Skeletal muscle satellite cell (primary cell): ENCODE measurements around the gene GPR180.
A peak's percentile ranks its signal among the peaks of the same experiment; 100 is the strongest.

Source experiments
- H3K27me3 ChIP-seq: 2 replicates; pipeline ENCODE4 v1.7.0; 2013; ENCODE audit warnings: low read length; ENCODE audit not compliant: control insufficient read depth, insufficient read depth
- H3K36me3 ChIP-seq: 2 replicates; pipeline ENCODE4 v1.7.0; 2013; ENCODE audit warnings: mild to moderate bottlenecking, control low read depth, low read length; ENCODE audit not compliant: insufficient read depth
- H3K4me1 ChIP-seq: 2 replicates; pipeline ENCODE4 v1.7.0; 2013; ENCODE audit warnings: low read length; ENCODE audit not compliant: control insufficient read depth, insufficient read depth
- H3K4me2 ChIP-seq: 2 replicates; pipeline ENCODE4 v1.7.0; 2013; ENCODE audit warnings: mild to moderate bottlenecking, low read length
- H3K4me3 ChIP-seq: 2 replicates; pipeline ENCODE4 v1.7.0; 2013; ENCODE audit warnings: low read length
- H3K9ac ChIP-seq: 2 replicates; pipeline ENCODE4 v1.7.0; 2013; ENCODE audit warnings: mild to moderate bottlenecking, low read depth, low read length, moderate library complexity
- H3K9me3 ChIP-seq: replicated peaks from 2 replicates; pipeline ENCODE4 v1.7.0; 2013; ENCODE audit warnings: mild to moderate bottlenecking, control low read depth, low read length

Gene GPR180

DNA sequence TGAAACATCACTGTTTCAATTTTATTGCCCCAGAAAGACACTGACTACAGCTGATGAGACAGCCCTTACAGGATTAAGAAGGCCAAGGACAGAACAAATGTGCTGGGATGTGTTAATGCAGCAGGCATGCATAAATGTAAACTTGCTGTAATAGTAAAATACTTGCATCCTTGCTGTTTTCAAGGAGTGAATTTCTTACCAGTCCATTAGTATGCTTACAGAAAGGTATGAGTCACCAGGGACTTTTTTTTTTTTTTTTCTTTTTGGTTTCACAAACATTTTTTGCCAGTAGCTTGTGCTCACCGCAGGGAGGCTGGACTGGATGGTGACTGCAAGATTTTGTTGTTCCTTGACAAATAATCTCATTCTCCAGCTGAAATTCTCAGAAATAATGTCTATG lies 55.1 kb downstream of the GPR180 start:
- Histone ChIP-seq H3K36me3 (no peaks in the 10 kb centered on the region), H3K4me3 (no peak overlapping the region), H3K27me3 (no peaks in the 10 kb centered on the region), H3K4me2 (peak overlapping the region; percentile 29), H3K9ac (no peak overlapping the region), H3K4me1 (peaks cover 21% of the 10 kb centered on the region), H3K9me3 (no peaks in the 10 kb centered on the region)

DNA sequence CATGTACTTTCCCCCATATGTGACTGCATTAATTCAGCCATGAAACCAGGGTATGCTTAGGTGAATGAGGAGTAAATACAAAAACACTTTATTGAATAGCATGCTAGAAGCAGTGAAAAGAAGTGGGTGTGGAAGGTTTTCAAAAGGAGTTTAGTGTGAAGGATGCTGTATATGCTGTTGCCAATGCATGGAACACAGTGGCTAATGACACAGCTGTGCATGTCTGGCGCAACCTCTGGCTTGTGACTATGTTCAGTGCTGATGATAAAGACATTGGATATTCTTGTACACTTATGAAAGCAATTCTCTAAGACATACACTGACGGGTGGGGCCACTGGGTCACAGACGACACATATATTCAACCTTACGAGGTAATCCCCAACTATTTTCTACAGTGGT lies 55.5 kb downstream of the GPR180 start:
- H3K4me3 ChIP-seq: no peak overlapping the region
- no peaks in the 10 kb centered on the region for H3K36me3 ChIP-seq
- H3K4me2 ChIP-seq: peak overlapping the region; percentile 29
- no peaks in the 10 kb centered on the region for H3K9me3 ChIP-seq
- H3K27me3 ChIP-seq: no peaks in the 10 kb centered on the region
- H3K4me1 ChIP-seq: peaks cover 21% of the 10 kb centered on the region
- H3K9ac ChIP-seq: no peak overlapping the region

DNA sequence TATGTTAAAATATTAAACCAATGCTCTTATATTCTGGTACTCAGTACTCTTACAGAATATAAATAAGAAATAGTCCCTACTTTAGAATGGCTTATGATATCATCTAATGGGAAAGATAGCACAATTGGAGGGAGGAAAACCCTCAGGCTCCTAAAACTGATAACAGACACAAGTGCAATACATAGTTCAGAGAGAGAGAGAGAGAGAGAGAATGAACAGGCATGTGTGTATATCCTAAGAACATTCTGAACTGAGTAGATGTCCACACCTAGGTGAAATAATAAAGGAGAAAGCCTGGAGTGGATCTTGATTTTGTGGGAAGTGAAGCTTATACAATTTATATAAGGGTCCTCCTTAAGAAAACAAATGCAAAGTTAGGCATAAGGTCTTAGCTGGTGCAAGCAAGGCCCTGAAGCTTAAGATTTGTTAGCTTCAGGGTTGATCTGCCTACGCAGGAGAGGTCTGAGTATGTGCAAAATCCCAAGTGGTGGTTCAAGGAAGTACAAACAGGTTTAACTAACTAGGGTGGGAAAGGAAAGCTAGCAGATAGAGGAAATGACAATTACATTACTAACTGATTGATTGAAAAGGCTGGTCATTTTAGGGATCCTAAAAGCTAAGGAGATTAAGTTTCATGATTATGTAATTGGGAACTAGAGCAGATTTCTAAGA lies 57.4 kb downstream of the GPR180 start:
- peaks cover 7% of the 10 kb centered on the region for H3K27me3 ChIP-seq

DNA sequence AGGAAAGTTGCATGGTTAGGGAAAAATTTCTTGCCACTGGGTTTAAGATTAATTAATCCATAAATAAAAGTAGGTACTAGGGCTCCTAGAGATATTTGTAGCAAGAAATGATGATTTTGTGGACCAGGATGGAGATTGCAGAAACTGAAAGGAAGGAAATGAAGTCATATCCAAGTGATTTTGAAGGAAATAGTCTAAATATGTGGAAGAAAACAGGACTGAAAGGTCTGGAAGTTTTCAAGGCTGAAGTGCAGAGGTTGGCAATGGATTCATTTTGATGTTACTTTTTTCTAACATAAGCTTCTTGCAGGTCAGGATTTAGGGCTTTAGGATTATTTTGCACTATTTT lies 57.9 kb downstream of the GPR180 start:
- Histone ChIP-seq H3K27me3 (peaks cover 7% of the 10 kb centered on the region), H3K9me3 (no peaks in the 10 kb centered on the region), H3K4me1 (peaks cover 21% of the 10 kb centered on the region), H3K4me3 (no peak overlapping the region), H3K36me3 (no peaks in the 10 kb centered on the region), H3K9ac (no peak overlapping the region), H3K4me2 (no peak overlapping the region)

More for the DNA sequence above, 57.4 kb downstream of the GPR180 start:
- H3K9ac ChIP-seq: no peak overlapping the region
- H3K4me1 ChIP-seq: peaks cover 21% of the 10 kb centered on the region
- H3K4me2 ChIP-seq: no peak overlapping the region
- H3K4me3 ChIP-seq: no peak overlapping the region
- no peaks in the 10 kb centered on the region for H3K36me3 ChIP-seq
- no peaks in the 10 kb centered on the region for H3K9me3 ChIP-seq

DNA sequence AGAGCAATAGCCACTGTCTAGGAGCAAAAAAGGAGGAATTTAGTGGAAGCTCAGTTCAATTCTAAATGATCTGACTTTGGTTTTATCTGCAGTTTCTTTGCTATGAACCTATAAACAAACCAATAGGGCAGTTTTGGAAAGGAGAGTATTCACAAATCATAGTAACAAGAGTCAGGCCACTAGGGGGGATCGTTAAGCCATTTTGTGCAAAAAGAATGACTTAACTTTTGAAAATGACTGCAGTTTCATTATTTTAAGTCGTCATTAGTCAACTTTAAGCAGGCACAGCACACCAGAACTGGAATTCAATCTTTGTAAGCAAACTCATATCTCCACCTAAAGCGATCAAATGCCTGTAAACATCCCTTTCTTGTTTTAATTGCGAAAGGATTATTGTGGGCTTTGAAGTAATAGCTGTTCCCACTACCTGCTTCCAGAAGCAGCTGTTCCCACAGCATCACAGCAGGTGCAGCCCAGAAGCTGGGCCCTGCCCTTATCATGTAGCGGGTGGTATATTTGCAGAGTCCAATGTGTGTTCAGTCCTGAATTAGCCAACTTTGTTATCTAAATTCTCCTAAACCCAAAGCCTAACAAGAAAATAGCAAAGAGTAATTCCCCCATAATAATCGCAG lies 59.2 kb downstream of the GPR180 start:
- Histone ChIP-seq H3K4me3 (no peak overlapping the region), H3K9me3 (no peaks in the 10 kb centered on the region)

DNA sequence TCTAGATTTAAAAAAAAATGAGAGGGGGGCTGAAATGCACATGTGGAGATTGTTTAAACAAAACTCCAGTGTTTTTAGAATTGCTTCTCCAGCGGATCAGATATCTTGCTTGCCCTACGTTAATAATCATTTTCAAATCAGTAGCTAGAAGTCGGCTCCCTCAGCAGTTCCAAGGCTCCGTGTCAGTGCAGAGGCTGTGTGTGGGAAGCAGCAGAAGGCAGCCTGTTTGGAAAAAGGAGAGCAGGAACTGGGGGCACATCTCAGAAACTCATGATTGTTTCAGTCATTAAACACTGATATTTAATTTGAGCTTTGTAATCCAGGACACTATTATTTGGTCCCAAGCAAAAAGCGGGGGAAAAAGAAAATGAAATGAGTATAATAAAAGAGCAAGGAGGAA lies 59.7 kb downstream of the GPR180 start:
- Histone ChIP-seq H3K4me1 (peaks cover 14% of the 10 kb centered on the region), H3K4me3 (no peak overlapping the region)

More for the DNA sequence above, 59.2 kb downstream of the GPR180 start:
- Histone ChIP-seq H3K36me3 (no peaks in the 10 kb centered on the region), H3K27me3 (peaks cover 7% of the 10 kb centered on the region), H3K4me1 (peaks cover 20% of the 10 kb centered on the region), H3K9ac (no peak overlapping the region), H3K4me2 (no peak overlapping the region)

DNA sequence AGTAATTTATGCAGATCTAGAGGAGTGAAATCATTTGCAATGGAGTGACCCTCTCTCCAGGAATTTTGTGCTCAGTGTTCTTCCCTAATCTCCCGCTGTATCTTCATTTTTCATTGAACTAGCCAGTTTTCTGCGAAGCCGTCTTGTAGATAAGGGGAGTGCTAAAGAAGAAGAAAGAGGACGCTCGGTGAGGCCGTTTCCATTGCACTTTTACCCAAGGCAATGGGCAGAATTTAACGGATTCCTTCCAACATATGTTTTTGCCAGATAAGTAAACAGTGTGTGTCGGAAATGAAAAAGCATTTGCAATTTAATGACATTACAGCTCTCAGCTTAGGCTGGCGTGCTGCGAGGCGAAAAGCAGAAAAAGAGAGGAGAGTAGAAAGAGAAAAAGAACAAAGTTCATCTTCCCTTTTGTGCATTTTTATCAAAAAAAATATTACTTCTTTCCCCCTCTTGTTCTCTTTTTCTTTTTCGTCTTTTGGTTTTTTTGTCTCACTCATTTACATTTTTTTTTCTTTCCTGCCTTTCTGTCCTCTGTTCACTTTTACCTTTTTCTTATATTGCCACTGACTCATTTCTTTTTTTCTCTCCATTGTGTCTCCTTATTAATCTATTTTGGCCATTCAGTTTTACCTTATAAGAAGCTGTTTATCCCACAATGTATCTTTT lies 60.8 kb downstream of the GPR180 start:
- Histone ChIP-seq H3K9me3 (no peaks in the 10 kb centered on the region), H3K36me3 (no peaks in the 10 kb centered on the region), H3K9ac (no peak overlapping the region), H3K4me3 (no peak overlapping the region), H3K27me3 (peaks cover 7% of the 10 kb centered on the region), H3K4me2 (no peak overlapping the region), H3K4me1 (peaks cover 8% of the 10 kb centered on the region)

More for the DNA sequence above, 59.7 kb downstream of the GPR180 start:
- H3K4me2 ChIP-seq: no peak overlapping the region
- no peaks in the 10 kb centered on the region for H3K36me3 ChIP-seq
- H3K27me3 ChIP-seq: peaks cover 7% of the 10 kb centered on the region
- H3K9ac ChIP-seq: no peak overlapping the region
- H3K9me3 ChIP-seq: no peaks in the 10 kb centered on the region

DNA sequence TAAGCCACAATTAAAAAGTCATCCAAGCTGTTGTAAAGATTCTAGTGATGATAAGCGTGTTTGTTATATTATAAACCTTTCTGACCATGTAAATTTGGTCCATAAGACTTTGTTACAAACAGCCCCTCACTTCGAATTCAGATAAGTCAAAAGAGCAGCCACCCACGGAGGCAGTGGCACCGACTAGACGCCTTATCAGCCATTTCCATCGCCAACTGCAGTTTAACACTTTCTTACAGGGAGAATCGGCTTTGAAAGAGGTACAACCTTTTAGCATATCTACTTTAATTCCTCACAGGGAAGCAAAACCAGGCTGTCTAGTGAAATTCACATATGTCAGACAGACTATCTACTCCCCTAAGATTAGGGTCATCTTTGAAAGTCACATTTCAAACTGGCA lies 63.2 kb downstream of the GPR180 start:
- no peaks in the 10 kb centered on the region for H3K36me3 ChIP-seq
- peaks cover 7% of the 10 kb centered on the region for H3K27me3 ChIP-seq
- H3K4me1 ChIP-seq: no peaks in the 10 kb centered on the region
- no peak overlapping the region for H3K4me3 ChIP-seq
- no peaks in the 10 kb centered on the region for H3K9me3 ChIP-seq
- H3K4me2 ChIP-seq: no peak overlapping the region
- H3K9ac ChIP-seq: no peak overlapping the region

DNA sequence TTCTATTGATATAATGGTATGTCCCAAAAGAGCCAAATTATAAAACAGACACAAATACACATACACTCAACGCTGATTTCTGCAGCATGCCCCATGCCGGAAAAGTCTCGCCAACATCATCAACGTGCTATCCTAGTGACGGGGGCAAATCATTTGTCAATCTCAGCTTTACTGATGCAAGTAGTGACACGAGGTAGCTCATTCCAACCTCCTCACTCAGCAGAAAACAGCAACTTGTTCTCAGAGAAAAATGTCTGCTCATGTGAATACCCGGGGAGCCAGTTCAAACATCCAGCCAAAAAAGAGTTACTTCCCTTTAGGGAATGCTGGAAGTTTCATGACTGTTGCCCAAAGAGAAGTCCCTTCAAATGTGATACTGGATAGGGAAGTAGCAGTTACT lies 64.4 kb downstream of the GPR180 start:
- Histone ChIP-seq H3K9me3 (no peaks in the 10 kb centered on the region), H3K27me3 (peaks cover 7% of the 10 kb centered on the region), H3K4me2 (no peak overlapping the region), H3K9ac (no peak overlapping the region), H3K4me1 (no peaks in the 10 kb centered on the region), H3K36me3 (no peaks in the 10 kb centered on the region), H3K4me3 (no peak overlapping the region)

DNA sequence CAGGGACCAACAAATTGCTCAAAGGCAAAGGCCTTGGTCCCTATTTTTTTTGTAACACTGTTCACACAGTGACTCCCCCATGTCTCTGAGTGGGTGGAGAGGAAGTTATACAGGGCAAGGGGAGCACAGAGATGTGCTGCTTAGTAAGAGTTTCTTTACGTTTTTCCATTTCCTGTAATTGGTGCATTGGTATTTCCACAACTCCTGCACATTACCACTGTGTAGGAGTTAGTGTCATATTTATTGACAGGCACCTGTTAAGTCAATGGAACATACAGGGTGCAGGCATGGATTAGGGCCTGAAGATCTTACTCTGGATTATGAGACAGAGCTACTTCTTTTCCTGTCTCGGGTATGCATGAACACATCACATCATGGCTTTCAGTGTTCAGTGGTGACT lies 65.5 kb downstream of the GPR180 start:
- Histone ChIP-seq H3K4me3 (no peak overlapping the region), H3K4me1 (no peaks in the 10 kb centered on the region), H3K9me3 (no peaks in the 10 kb centered on the region), H3K27me3 (peaks cover 7% of the 10 kb centered on the region), H3K4me2 (no peak overlapping the region), H3K9ac (no peak overlapping the region), H3K36me3 (no peaks in the 10 kb centered on the region)

DNA sequence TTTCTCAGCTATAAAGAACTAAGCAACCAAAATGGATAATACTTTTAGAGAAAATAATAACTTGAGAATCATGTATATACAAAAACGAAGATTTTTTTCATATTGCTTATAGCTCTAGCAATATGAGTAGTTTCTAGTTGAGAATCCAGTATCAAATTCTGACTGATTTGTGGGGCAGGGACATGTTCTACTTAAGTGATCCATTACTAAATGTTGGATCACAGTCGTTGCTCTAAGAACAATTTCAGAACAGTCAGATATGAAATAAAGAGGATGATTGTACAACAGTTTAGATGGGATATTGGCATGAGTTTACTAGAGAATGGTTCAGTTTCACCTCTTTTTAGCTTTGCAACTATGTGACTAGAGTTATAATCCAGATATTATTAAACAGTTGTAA lies 70.7 kb downstream of the GPR180 start:
- Histone ChIP-seq H3K4me2 (no peak overlapping the region), H3K4me1 (no peaks in the 10 kb centered on the region), H3K9me3 (no peaks in the 10 kb centered on the region), H3K27me3 (peaks cover 18% of the 10 kb centered on the region), H3K36me3 (no peaks in the 10 kb centered on the region), H3K4me3 (no peak overlapping the region), H3K9ac (no peak overlapping the region)

DNA sequence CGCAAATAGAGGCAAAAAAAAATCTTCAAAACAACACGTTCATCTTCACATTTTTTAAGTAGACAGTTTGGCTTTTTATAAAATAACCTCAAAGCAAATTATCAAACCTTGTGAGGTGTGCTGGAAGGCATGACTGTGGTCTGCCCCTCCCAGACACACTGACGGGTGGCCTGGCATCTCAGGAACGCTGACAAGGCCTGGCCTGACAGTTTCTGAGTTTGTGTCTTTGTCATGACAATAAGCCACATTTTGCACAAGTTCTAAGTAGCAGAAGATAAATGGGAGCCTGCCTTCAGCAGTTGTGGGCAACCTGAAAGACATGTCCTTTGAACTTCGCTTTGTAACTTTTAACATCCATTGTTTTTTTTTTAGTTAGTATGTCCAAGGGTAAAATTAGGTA lies 72.2 kb downstream of the GPR180 start:
- H3K4me2 ChIP-seq: no peak overlapping the region

More for the DNA sequence above, 72.2 kb downstream of the GPR180 start:
- Histone ChIP-seq H3K4me1 (no peaks in the 10 kb centered on the region), H3K27me3 (peaks cover 30% of the 10 kb centered on the region), H3K9ac (no peak overlapping the region), H3K4me3 (no peak overlapping the region), H3K9me3 (no peaks in the 10 kb centered on the region), H3K36me3 (no peaks in the 10 kb centered on the region)
